IPS DF 4.7 (cell line): Measurements from ENCODE around the gene LRRC7.
"Not testable (repeated sequence)": the region's sequence is repeated elsewhere in the genome, so short reads cannot be mapped to it uniquely, and the experiment has no call there.

Experiments
- DNase-seq: peaks from one replicate; pipeline ENCODE4 v3.0.0-alpha.2; 2013; ENCODE audit warnings: low spot score; ENCODE audit errors: extremely low read depth

The LRRC7 gene

DNA sequence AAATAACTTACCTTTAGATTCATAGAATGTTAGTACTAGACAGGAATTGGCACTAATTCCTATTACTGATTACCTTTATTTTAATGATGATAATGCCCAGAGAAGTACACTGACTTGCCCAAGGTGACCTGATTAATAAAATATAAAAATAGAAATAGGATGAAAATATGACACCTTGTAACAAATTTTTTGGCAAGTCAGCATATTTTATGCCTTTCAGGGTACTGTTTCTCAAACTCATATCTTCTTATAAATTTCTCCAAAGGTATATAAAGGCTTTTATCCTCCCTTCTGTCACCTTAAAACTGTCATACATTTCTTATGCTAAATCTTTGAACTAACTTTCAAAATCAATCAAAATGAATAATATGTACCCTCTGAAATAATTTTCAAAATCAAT, 466.2 kb downstream of the LRRC7 start:
- no peak for DNase-seq

DNA sequence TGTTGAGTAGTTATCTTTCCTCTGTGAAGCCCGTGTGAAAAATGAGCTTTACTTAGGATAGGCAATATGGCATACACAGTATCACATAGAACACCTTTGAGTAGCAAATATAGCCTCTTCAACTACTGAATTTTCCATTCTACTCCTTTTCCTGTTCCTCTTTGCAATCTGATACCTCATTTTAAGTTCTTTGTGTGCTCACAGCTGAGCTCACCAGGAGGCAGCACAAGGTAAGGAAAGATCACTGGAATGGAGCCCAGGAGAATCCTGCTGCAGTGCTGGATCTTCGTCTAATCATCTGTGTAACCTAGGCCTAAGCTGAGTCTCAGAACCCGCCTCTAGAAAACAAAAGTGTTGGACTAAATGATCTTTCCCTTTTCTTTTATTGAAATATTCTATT, 466.7 kb downstream of the LRRC7 start:
- DNase-seq, result peak; percentile 68

DNA sequence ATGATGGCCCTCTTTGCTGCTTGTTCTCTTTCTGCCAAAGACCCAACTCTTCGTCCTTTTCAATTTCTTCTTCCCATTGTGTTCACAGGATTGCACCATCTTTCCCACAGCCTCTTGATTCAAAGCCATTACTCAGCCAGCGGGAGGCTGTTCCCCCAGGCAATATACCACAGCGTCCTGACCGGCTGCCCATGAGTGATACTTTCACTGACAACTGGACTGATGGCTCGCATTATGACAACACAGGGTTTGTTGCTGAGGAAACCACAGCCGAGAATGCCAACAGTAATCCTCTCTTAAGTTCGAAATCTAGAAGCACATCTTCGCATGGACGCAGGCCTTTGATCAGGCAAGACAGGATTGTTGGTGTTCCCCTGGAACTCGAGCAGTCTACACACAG, 470.3 kb downstream of the LRRC7 start:
- no peak for DNase-seq

DNA sequence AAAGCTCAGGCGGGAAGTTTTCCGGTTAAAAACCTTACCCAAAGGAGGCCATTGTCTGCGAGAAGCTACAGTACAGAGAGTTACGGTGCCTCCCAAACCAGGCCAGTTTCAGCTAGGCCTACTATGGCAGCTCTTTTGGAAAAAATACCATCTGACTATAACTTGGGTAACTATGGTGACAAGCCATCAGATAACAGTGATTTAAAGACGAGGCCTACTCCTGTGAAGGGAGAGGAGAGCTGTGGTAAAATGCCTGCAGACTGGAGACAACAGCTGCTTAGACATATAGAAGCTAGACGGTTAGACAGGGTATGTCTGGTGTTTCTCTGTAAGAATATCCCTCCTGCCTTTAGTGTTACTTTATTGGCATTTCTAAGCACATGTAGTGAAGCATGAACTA, 471.8 kb downstream of the LRRC7 start:
- DNase-seq, result no peak

DNA sequence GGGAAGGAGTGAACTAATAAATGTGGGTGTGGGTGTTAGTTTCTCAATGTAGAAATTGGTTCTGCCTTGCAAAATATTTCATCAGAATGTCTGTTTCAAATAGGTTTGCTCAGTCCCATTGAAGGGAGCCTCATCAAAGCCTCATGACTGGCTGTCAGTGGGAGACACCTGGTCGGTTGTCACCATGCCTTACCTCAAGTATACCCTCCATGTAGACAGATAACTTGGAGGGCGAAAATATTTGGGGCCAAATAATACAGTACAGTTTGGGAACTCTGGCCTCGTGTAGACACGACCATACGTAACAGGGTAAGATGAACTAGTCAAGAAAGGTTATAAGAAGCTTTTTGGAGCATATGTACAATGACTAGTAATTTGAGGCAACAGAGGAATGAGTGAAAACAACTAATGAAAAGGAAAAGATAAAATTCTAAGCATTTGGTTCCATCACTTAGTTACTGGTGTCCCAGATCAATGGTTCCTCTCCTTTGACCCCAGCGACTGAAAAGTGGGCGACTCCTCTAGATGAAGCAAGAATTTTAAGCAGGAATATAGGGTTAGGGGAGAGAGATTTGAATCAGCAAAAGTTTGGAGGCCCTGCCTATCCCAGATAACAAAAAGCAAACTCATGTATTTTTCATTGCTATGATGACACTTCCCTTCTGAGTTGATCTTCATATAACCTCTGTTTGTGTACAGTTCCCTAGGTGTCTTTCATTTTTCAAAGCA, 473.8 kb downstream of the LRRC7 start:
- DNase-seq, result no peak

DNA sequence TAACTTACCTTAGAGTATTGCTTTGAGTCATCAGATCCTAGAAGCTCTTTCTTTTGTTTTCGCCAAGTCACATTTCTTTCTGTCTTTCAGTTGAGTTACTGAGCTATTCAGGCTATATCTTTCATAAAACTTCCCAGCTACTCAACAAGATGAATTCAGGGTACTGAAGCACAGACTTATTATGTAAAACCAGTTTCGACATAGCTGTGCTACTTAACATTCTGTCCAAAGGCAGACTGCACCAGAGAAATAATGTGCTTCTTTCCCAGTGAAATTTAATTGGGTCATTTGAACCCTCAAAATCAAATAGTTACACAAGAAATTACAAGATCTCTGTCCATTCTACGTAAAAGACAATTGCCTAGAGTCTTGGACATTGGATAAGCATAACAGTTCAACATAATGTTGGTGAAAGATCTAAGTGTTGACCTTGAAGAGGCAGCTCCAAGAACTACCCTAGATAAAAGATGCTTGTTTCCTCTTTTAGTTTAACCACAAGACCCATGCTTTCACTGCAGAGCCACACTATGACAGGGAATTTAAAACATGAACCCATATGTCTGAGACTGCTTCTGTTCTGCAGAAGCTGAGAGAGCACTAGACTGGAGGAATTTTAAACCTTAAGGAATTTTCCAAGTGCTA, 474.5 kb downstream of the LRRC7 start:
- DNase-seq, result no peak

DNA sequence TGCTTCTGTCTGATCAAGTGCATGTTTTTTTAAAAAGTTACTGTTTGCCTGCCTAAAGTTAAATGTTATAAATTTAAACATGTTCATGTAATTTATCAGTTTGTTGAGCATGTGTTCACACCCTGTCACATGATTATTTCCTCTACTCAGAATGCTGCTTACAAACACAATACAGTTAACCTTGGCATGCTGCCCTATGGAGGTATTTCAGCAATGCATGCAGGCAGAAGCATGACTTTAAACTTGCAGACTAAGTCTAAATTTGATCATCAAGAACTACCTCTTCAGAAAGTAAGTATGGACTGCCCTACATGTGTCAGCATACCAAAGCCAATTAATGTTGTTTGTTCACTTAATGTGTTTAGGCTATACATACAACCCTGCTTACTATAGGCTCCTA, 476.1 kb downstream of the LRRC7 start:
- no peak for DNase-seq

DNA sequence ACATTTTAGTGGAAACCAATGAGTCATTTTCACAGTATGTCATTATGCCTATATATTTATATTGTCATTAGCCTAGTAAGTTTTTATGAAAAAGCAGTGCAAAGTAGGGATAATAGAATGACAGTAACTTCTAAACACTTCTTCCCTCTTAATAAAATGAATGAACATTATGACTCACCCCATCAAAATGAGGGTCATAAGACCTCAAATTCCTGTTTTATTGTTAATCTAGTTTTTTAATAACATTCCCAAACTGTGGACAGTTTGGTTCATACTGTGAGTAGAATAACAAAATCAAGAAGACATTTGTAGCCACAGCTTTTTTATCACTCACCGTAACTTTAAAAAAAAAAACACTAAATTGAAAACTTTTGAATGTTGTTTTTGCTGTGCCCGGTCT, 477.1 kb downstream of the LRRC7 start:
- no peak for DNase-seq

DNA sequence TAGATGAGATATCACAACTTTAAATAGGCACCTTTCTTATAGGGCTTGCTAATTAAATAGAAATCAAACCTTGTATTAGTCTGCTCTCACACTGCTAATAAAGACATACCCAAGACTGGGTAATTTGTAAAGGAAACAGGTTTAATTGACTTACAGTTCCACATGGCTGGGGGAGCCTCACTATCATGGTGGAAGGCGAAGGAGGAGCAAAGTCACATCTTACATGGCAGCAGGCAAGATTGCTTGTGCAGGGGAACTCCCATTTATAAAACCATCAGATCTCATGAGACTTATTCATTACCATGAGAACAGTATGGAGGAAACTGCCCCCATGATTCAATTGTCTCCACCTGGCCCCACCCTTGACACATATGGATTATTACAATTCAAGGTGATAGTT, 477.9 kb downstream of the LRRC7 start:
- DNase-seq, result not testable (repeated sequence)

DNA sequence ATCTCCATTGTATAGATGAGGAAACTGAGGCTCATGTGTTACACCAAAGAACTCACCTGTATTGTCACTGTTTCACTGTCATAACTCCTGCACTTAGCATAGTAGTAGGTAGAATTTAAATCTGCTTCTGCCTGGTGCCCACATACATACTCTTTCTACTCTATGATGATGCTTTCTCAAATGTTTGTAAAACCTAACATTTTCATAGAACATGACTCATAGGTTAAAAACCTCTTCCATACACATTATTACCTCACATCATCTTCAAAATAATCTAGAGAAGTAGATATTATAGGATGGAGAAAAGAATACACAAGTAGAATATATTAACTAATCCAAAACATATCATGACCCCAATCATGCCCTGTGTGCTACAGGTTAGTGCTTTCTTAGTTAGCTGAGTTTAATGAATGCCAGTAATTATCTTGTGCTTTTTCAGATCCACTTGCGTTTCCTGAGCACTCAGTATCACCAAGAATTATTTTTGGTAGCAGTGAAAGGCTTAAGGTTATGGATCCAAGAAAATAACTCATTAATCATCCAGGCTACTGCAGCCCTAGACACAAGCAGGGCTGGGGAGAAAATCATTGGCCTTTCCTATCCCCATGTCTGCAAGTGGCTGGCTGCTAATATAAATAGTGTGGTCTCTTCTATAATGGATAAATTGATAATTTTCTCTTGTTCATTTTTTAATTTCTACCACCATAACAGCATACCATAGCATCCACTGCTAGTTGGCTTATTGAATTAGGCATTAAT, 480.8 kb downstream of the LRRC7 start:
- DNase-seq, result no peak

DNA sequence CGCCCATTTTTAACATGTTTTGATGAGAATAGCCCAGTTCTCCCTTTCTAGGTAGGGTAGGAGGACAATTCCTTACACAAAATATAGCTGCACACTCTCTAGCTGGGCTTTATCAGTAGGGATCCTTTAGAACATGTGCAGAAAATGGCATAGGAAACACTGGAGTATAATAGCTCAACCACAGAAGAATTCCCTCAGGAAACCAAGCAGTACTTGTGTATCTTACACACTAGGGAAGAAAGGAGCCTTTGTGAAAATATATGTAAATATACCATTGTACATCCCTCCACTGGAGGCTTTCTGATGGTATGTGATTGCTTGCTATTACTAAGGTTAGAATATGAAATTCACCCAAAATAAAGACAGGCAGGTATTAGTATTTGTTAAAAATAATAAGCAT, 484.2 kb downstream of the LRRC7 start:
- DNase-seq, result no peak

DNA sequence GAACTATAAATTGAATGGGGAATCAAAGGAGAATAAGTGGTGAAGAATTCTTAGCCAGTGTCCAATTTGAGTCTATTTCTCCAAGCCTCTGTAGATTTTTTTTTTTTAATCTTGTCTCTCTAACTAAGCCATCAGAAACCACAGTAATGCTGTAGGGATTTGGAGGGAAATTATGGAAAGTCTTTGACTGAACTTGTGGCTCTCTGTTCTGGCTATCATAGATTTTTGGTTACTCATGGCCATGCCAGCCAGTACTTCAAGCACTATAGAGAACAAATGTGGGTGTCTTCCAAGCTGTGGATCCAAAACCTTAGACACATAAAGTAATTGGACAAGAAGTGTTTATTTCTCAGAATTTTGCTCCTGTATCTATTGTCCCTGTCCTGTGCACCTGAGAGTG, 489.8 kb downstream of the LRRC7 start:
- DNase-seq, result no peak

DNA sequence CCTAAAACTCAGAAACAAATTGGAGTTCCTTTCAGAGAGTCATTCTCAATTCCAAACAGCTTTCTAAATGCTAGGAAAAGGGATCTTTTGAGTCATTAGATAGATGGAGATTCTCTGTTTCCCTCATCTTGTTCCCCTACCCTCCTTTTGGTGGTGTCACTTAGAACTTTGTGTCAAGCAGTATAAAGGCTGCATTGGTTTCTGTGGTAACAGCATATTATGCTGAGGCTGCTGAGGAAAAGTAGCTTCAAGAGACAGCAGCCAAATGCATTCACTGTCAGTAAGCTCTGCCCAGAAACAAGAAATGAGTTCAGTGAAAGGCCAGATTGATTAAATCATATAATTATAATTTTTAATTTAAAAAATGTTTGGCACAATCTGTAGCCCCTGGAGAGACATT, 493.5 kb downstream of the LRRC7 start:
- no peak for DNase-seq

DNA sequence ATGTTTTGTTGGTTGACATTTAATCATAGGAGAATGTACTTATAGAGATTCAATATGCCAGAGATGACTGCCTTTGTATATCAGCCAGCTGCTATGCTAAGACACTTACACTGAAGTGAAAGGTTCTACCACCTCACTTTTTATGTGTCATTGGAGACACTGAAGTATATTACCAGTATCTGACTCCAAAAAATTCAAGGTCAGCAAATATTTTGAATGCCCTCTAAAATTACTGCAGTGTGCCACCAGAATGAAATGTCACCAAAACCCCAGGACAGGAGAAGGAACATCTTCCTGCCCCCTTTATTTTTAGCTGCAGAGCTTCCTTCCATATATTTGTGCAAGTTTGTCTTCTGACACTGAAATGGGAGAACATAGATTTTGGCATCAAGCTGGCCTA, 496.1 kb downstream of the LRRC7 start:
- DNase-seq, result no peak

DNA sequence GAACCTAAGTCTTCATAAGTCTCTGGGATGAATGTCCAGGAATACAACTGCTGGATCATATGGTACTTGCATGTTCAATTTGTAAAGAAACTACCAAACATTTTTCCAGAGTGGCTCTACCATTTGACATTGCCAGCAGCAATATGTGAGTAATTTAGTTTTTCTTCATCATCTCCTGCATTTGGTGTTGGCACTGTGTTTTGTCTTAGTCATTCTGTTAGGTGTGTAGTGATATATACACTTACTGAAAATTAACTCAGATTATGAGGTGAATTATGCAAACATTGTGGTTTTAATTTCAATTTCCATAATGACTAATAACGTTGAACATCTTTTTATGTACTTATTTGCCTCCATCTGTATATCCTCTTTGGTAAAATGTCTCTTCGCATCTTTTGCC, 499.0 kb downstream of the LRRC7 start:
- DNase-seq, result no peak

DNA sequence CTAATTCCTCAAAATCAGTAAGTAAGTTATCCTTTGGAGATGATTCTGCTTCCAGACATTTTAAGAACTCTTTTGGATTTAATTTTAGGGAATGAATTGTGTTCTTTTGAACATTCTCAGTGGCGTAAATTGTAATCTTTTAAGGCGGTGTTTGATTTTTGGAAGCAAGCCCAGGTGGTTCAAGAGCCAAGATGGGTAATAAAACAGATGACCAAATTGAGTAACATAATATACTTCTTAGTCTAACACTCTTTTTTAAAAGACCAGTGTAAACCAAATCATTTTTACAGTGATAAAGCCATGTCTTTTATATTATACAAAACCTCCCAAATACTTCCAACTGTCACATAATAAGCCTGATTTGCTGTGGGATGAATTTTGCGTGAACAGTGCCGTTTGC, 503.9 kb downstream of the LRRC7 start:
- DNase-seq, result no peak

DNA sequence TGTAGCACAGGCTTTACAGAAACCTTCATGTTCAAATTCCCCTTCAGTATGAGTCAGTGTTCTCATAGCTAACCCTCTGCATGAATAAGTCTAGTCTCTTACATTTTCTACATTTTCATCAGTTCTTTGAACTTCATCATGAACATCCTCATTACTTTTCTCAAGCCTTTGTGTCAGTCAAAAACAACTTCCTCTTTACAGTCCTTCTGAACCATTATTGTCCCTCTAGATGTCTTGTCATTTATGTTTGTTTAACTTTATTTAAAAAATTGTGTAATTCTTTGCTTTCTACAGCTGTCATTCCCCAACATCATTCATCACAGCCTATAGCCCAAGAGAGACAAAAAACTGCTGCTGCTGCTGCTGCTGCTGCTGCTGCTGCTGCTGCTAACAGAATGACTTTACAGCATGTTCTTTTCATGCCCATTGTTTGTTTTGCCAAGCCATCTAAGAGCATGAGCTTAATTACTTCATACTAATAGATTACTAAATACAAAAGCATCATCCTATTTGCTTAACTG, 504.6 kb downstream of the LRRC7 start:
- DNase-seq, result no peak

DNA sequence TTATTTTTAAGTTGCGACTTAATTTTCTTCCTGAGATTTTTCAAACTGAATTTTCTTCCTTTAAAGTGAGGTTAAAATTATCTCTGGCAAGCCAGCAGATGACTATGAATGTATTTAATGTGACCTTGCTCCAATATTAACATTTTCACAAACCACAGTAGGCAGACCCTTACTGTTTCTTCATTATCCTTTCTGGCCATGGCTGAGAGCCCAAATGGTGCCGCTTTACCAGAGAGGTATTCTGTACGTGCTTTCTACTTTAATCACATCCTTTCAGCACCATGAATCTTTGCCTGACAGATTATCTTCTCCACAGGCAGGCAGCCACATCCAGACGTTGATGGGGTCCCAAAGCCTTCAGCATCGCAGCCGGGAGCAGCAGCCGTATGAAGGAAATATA, 508.0 kb downstream of the LRRC7 start:
- DNase-seq, result no peak

DNA sequence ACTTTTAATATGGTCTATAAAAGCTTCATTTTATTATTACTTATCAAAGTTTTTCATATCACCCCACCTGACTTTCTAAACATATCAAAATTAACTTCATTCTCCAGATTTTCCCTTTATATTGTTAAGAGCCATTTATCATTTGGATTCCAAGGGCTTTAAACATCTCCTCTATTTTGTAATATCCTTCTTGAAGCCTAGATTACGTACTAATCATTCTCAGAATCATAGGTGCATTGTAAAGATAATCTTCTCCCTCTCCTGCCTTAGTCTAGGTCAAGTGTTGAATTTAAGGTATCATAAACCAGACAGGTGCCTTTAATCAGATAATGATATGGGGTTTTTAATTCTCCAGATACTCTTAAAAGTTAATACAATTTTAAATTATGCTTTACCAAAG, 509.3 kb downstream of the LRRC7 start:
- no peak for DNase-seq

DNA sequence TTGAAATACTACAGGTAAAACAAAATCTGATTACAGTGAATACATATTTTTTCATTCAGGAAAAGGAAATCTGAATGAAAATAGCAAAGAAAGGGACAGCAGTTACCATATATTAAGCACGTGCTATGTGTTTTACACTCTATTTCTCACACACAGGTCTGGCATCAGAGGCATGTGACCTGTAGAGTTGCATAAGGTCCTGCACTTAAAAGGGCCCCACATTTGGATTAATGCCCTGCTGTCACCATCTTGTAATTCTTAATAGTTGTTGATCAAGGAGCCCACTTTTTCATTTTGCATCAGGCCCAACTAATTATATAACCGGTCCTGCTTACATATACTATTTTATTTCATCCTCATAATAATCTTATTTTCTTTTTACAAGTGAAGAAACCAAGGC, 511.8 kb downstream of the LRRC7 start:
- DNase-seq, result no peak

DNA sequence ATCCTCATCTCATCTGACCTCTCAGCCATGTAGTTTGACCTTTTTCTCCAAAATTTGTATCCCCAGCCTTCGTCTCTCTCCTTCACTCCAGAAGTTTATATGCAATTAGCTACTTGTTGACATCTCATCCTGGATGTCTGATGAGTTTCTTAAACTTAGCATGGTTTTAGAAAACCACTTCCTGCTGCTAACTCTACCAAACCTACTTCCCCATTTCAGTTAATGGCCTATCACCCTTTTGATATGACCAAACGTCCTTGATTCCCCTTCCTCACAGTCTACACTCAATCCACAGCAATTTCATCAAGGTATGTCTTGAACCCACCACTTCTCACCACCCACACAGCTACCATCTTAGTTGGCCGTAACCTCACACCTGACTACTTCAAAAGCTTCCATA, 515.8 kb downstream of the LRRC7 start:
- no peak for DNase-seq

DNA sequence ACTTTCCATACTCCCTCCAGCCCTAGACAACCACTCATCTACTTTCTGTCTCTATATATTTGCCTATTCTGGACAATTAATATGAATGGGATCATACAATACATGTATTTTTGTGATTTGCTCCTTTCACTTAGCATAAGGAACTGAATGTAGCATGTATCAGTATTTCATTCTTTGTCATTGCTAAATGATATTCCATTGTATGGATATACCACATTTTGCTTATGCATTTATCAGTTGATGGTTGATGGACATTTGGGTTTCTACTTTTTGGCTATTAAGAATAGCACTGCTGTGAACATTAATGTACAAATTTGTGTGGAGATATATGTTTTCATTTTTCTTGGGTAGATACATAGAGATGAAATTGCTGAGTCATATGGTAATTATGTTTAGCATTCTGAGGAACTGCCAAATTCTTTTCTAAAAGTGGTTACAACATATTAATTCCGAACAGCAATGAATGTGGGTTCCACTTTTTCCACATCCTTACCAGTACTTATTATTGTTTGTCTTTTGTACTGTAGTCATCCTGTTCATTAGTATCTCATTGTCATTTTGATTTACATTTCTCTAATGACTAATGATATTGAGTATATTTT, 516.7 kb downstream of the LRRC7 start:
- no peak for DNase-seq
